Measurements from ENCODE around the gene NDUFAF8.

NDUFAF8 gene

GRCh38 chr17:81263371-81264181, 24.5 kb downstream of the NDUFAF8 start:
- Histone ChIP-seq H3K4me1 (ENCODE audit: insufficient read depth, low read length) (no peaks in the 10 kb centered on the region), H3K27me3 (ENCODE audit: control insufficient read depth in 1 of 2, insufficient read depth in 2 of 2, low read length in 2 of 2) (no peaks in the 10 kb centered on the region), H3K9me3 (ENCODE audit: low read length) (no peaks in the 10 kb centered on the region), H3K9ac (ENCODE audit: low read length) (no peak overlapping the region), H3K4me3 (ENCODE audit: low read depth in 1 of 2, low read length in 2 of 2) (no peak overlapping the region), H3K36me3 (ENCODE audit: insufficient read depth, low read length) (peaks cover 26% of the 10 kb centered on the region), H3K27ac (ENCODE audit: low read depth, low read length) (no peak overlapping the region)

- no peak overlapping the region for H3K4me3 ChIP-seq (ENCODE audit: low read depth in 1 of 2, low read length in 2 of 2)
- H3K36me3 ChIP-seq (ENCODE audit: insufficient read depth, low read length) = peaks cover 26% of the 10 kb centered on the region
- H3K4me1 ChIP-seq (ENCODE audit: insufficient read depth, low read length) = no peaks in the 10 kb centered on the region
- no peak overlapping the region for H3K27ac ChIP-seq (ENCODE audit: low read depth, low read length)
- H3K9me3 ChIP-seq (ENCODE audit: low read length) = no peaks in the 10 kb centered on the region
- no peaks in the 10 kb centered on the region for H3K27me3 ChIP-seq (ENCODE audit: control insufficient read depth in 1 of 2, insufficient read depth in 2 of 2, low read length in 2 of 2)
- no peak overlapping the region for H3K9ac ChIP-seq (ENCODE audit: low read length)
Observed at GRCh38 chr17:81264640-81265039, 25.5 kb downstream of the NDUFAF8 start.

- no peak overlapping the region for H3K9ac ChIP-seq (ENCODE audit: low read length)
- no peaks in the 10 kb centered on the region for H3K4me1 ChIP-seq (ENCODE audit: insufficient read depth, low read length)
- H3K9me3 ChIP-seq (ENCODE audit: low read length) = no peaks in the 10 kb centered on the region
- H3K36me3 ChIP-seq (ENCODE audit: insufficient read depth, low read length) = peaks cover 31% of the 10 kb centered on the region
- H3K27me3 ChIP-seq (ENCODE audit: control insufficient read depth in 1 of 2, insufficient read depth in 2 of 2, low read length in 2 of 2) = no peaks in the 10 kb centered on the region
- H3K4me3 ChIP-seq (ENCODE audit: low read depth in 1 of 2, low read length in 2 of 2) = no peak overlapping the region
- no peak overlapping the region for H3K27ac ChIP-seq (ENCODE audit: low read depth, low read length)
Observed at GRCh38 chr17:81265576-81265975, 26.5 kb downstream of the NDUFAF8 start.

GRCh38 chr17:81267390-81268067, 28.4 kb downstream of the NDUFAF8 start:
- peaks cover 32% of the 10 kb centered on the region for H3K36me3 ChIP-seq (ENCODE audit: insufficient read depth, low read length)
- H3K27ac ChIP-seq (ENCODE audit: low read depth, low read length) = no peak overlapping the region

GRCh38 chr17:81270279-81270678, 31.2 kb downstream of the NDUFAF8 start:
- Histone ChIP-seq H3K9ac (ENCODE audit: low read length) (no peak overlapping the region), H3K9me3 (ENCODE audit: low read length) (no peaks in the 10 kb centered on the region), H3K36me3 (ENCODE audit: insufficient read depth, low read length) (peaks cover 47% of the 10 kb centered on the region)

More at GRCh38 chr17:81267390-81268067, 28.4 kb downstream of the NDUFAF8 start:
- Histone ChIP-seq H3K9me3 (ENCODE audit: low read length) (no peaks in the 10 kb centered on the region), H3K9ac (ENCODE audit: low read length) (no peak overlapping the region), H3K27me3 (ENCODE audit: control insufficient read depth in 1 of 2, insufficient read depth in 2 of 2, low read length in 2 of 2) (no peaks in the 10 kb centered on the region), H3K4me3 (ENCODE audit: low read depth in 1 of 2, low read length in 2 of 2) (no peak overlapping the region), H3K4me1 (ENCODE audit: insufficient read depth, low read length) (no peaks in the 10 kb centered on the region)

GRCh38 chr17:81271226-81271625, 32.1 kb downstream of the NDUFAF8 start:
- H3K36me3 ChIP-seq (ENCODE audit: insufficient read depth, low read length) = peaks cover 47% of the 10 kb centered on the region
- no peaks in the 10 kb centered on the region for H3K27me3 ChIP-seq (ENCODE audit: control insufficient read depth in 1 of 2, insufficient read depth in 2 of 2, low read length in 2 of 2)
- no peak overlapping the region for H3K9ac ChIP-seq (ENCODE audit: low read length)
- H3K4me1 ChIP-seq (ENCODE audit: insufficient read depth, low read length) = no peaks in the 10 kb centered on the region
- H3K4me3 ChIP-seq (ENCODE audit: low read depth in 1 of 2, low read length in 2 of 2) = no peak overlapping the region
- H3K9me3 ChIP-seq (ENCODE audit: low read length) = no peaks in the 10 kb centered on the region
- H3K27ac ChIP-seq (ENCODE audit: low read depth, low read length) = no peak overlapping the region

More at GRCh38 chr17:81270279-81270678, 31.2 kb downstream of the NDUFAF8 start:
- Histone ChIP-seq H3K4me3 (ENCODE audit: low read depth in 1 of 2, low read length in 2 of 2) (no peak overlapping the region), H3K4me1 (ENCODE audit: insufficient read depth, low read length) (no peaks in the 10 kb centered on the region), H3K27me3 (ENCODE audit: control insufficient read depth in 1 of 2, insufficient read depth in 2 of 2, low read length in 2 of 2) (no peaks in the 10 kb centered on the region), H3K27ac (ENCODE audit: low read depth, low read length) (no peak overlapping the region)

GRCh38 chr17:81272616-81273015, 33.5 kb downstream of the NDUFAF8 start:
- H3K9ac ChIP-seq (ENCODE audit: low read length) = no peak overlapping the region
- peaks cover 47% of the 10 kb centered on the region for H3K36me3 ChIP-seq (ENCODE audit: insufficient read depth, low read length)
- H3K4me3 ChIP-seq (ENCODE audit: low read depth in 1 of 2, low read length in 2 of 2) = no peak overlapping the region
- H3K9me3 ChIP-seq (ENCODE audit: low read length) = no peaks in the 10 kb centered on the region
- H3K27me3 ChIP-seq (ENCODE audit: control insufficient read depth in 1 of 2, insufficient read depth in 2 of 2, low read length in 2 of 2) = no peaks in the 10 kb centered on the region
- H3K27ac ChIP-seq (ENCODE audit: low read depth, low read length) = no peak overlapping the region
- peaks cover 7% of the 10 kb centered on the region for H3K4me1 ChIP-seq (ENCODE audit: insufficient read depth, low read length)

GRCh38 chr17:81273698-81274470, 34.8 kb downstream of the NDUFAF8 start:
- Histone ChIP-seq H3K27ac (ENCODE audit: low read depth, low read length) (no peak overlapping the region), H3K27me3 (ENCODE audit: control insufficient read depth in 1 of 2, insufficient read depth in 2 of 2, low read length in 2 of 2) (no peaks in the 10 kb centered on the region), H3K36me3 (ENCODE audit: insufficient read depth, low read length) (peaks cover 47% of the 10 kb centered on the region), H3K9me3 (ENCODE audit: low read length) (no peaks in the 10 kb centered on the region), H3K4me1 (ENCODE audit: insufficient read depth, low read length) (peaks cover 7% of the 10 kb centered on the region), H3K9ac (ENCODE audit: low read length) (no peak overlapping the region), H3K4me3 (ENCODE audit: low read depth in 1 of 2, low read length in 2 of 2) (no peak overlapping the region)

GRCh38 chr17:81274471-81274855, 35.3 kb downstream of the NDUFAF8 start:
- Histone ChIP-seq H3K27me3 (ENCODE audit: control insufficient read depth in 1 of 2, insufficient read depth in 2 of 2, low read length in 2 of 2) (no peaks in the 10 kb centered on the region), H3K9ac (ENCODE audit: low read length) (no peak overlapping the region), H3K36me3 (ENCODE audit: insufficient read depth, low read length) (peaks cover 45% of the 10 kb centered on the region), H3K4me3 (ENCODE audit: low read depth in 1 of 2, low read length in 2 of 2) (no peak overlapping the region), H3K4me1 (ENCODE audit: insufficient read depth, low read length) (peaks cover 7% of the 10 kb centered on the region), H3K9me3 (ENCODE audit: low read length) (no peaks in the 10 kb centered on the region), H3K27ac (ENCODE audit: low read depth, low read length) (no peak overlapping the region)

GRCh38 chr17:81276781-81277180, 37.7 kb downstream of the NDUFAF8 start:
- Histone ChIP-seq H3K27ac (ENCODE audit: low read depth, low read length) (no peak overlapping the region), H3K9me3 (ENCODE audit: low read length) (no peaks in the 10 kb centered on the region), H3K4me3 (ENCODE audit: low read depth in 1 of 2, low read length in 2 of 2) (peak overlapping the region in 1 of 2 donors; percentile 53), H3K27me3 (ENCODE audit: control insufficient read depth in 1 of 2, insufficient read depth in 2 of 2, low read length in 2 of 2) (no peaks in the 10 kb centered on the region), H3K36me3 (ENCODE audit: insufficient read depth, low read length) (peaks cover 32% of the 10 kb centered on the region), H3K9ac (ENCODE audit: low read length) (no peak overlapping the region), H3K4me1 (ENCODE audit: insufficient read depth, low read length) (peaks cover 7% of the 10 kb centered on the region)

GRCh38 chr17:81277421-81277820, 38.3 kb downstream of the NDUFAF8 start:
- H3K27ac ChIP-seq (ENCODE audit: low read depth, low read length) = peak overlapping the region; percentile 78
- H3K4me1 ChIP-seq (ENCODE audit: insufficient read depth, low read length) = peaks cover 7% of the 10 kb centered on the region
- peak overlapping the region in 1 of 2 donors; percentile 53 for H3K4me3 ChIP-seq (ENCODE audit: low read depth in 1 of 2, low read length in 2 of 2)
- H3K9ac ChIP-seq (ENCODE audit: low read length) = peak overlapping the region; percentile 21
- H3K36me3 ChIP-seq (ENCODE audit: insufficient read depth, low read length) = peaks cover 28% of the 10 kb centered on the region
- H3K27me3 ChIP-seq (ENCODE audit: control insufficient read depth in 1 of 2, insufficient read depth in 2 of 2, low read length in 2 of 2) = no peaks in the 10 kb centered on the region
- H3K9me3 ChIP-seq (ENCODE audit: low read length) = no peaks in the 10 kb centered on the region

Data from muscle layer of colon (tissue), 2 donors.